GM12878 (cell line): ENCODE results near the gene CCSER1. TPM values are rescaled to one million over a fixed set of nuclear protein-coding genes. Genes with fewer than 3 reads are reported as not detected.

Experiments
- ATAC-seq: fragments of 200-7000 bp; cut with Tn5 transposase; 3 replicates; pipeline ENCODE4 v1.9.1; 2020; ENCODE audit warnings: mild to moderate bottlenecking, moderate library complexity
- BruUV-seq: library from RNA; stranded (reverse); fragments of 400-500 nt; replicated peaks from 2 replicates; lab custom pipeline; 2021; lab: Mats Ljungman, UMichigan
- CTCF ChIA-PET: fragments of 300-600 bp; sonication (Branson Sonifier 250); formaldehyde crosslinking; extraction: SDS; loops from one replicate; lab custom pipeline; 2021; ENCODE audit warnings: inconsistent platforms; lab: Yijun Ruan, JAX
- POLR2A ChIA-PET: fragments of 350-600 bp; formaldehyde crosslinking; extraction: SDS; loops from one replicate; lab custom pipeline; 2021; ENCODE audit warnings: inconsistent platforms; lab: Charles Lee
- RAD21 ChIA-PET: fragments of 300-600 bp; sonication (Branson Sonifier 250); formaldehyde crosslinking; loops from one replicate; lab custom pipeline; 2023; ENCODE audit warnings: antibody characterized with exemption; ENCODE audit not compliant: unreplicated experiment; lab: Charles Lee
- SMC1A ChIA-PET: fragments of 300-600 bp; sonication (Branson Sonifier 250); formaldehyde crosslinking; loops from one replicate; lab custom pipeline; 2023; ENCODE audit not compliant: unreplicated experiment, uncharacterized antibody; lab: Charles Lee
- DNase-seq: peaks from one replicate; pipeline ENCODE4 v3.0.0-alpha.2; 2011; ENCODE audit warnings: low read depth, low spot score
- FAIRE-seq: peaks from 3 replicates; lab custom pipeline; 2011; peaks lifted over from hg19 to GRCh38; lab: Jason Lieb, UNC
- H2AFZ ChIP-seq: 2 replicates; pipeline ENCODE4 v1.6.0; 2011; ENCODE audit warnings: low read depth, low read length, control low read depth; ENCODE audit not compliant: control insufficient read depth
- H3K27ac ChIP-seq: 2 replicates; pipeline ENCODE4 v1.5.1; 2011; ENCODE audit warnings: control low read depth; ENCODE audit not compliant: control insufficient read depth, insufficient read depth
- H3K27me3 ChIP-seq, 2 experiments: replicated peaks in 1 of 2; 2 replicates each; pipeline versions ENCODE4 v1.6.0 to v1.6.1; 2011; ENCODE audit warnings: low read length in 1 of 2; ENCODE audit not compliant: control insufficient read depth in 2 of 2, insufficient read depth in 2 of 2
- H3K36me3 ChIP-seq, 2 experiments: 2 replicates each; pipeline ENCODE4 v1.5.1; 2011; ENCODE audit warnings: low read length in 1 of 2; ENCODE audit not compliant: control insufficient read depth in 2 of 2, insufficient read depth in 2 of 2
- H3K4me1 ChIP-seq: 2 replicates; pipeline ENCODE4 v1.6.1; 2011; ENCODE audit warnings: mild to moderate bottlenecking, low read length, moderate library complexity, mixed read lengths; ENCODE audit not compliant: control insufficient read depth, insufficient read depth
- H3K4me2 ChIP-seq: 2 replicates; pipeline ENCODE4 v1.6.0; 2011; ENCODE audit warnings: control low read depth; ENCODE audit not compliant: control insufficient read depth, insufficient read depth
- H3K4me3 ChIP-seq: fragments of 200-600 bp; sonication (generic); 2 replicates; pipeline ENCODE4 v1.5.1; 2016
- H3K79me2 ChIP-seq: 2 replicates; pipeline ENCODE4 v1.6.0; 2011; ENCODE audit warnings: low read length; ENCODE audit not compliant: control insufficient read depth, insufficient read depth
- H3K9ac ChIP-seq: 2 replicates; pipeline ENCODE4 v1.8.0; 2011; ENCODE audit warnings: low read length, control low read depth, mixed read lengths; ENCODE audit not compliant: control insufficient read depth, insufficient read depth
- H3K9me3 ChIP-seq: replicated peaks from 3 replicates; pipeline ENCODE4 v1.5.1; 2011; ENCODE audit warnings: mild to moderate bottlenecking, low read length; ENCODE audit not compliant: control insufficient read depth, insufficient read depth
- H4K20me1 ChIP-seq: 2 replicates; pipeline ENCODE4 v1.6.0; 2011; ENCODE audit not compliant: control insufficient read depth, insufficient read depth
- BCLAF1 ChIP-seq: fragments of 450-650 bp; IDR thresholded peaks from 2 replicates; pipeline ENCODE4 v1.6.1; 2017; ENCODE audit warnings: antibody characterized with exemption, mild to moderate bottlenecking, moderate library complexity
- CREM ChIP-seq: IDR thresholded peaks from 2 replicates; pipeline ENCODE4 v1.6.1; 2014; ENCODE audit warnings: antibody characterized with exemption, low read depth
- IKZF1 ChIP-seq: fragments of 450-650 bp; conservative IDR thresholded peaks from 2 replicates; pipeline ENCODE4 v1.6.1; 2017; ENCODE audit warnings: antibody characterized with exemption, mild to moderate bottlenecking
- NR2C1 ChIP-seq: fragments of 450-650 bp; IDR thresholded peaks from 2 replicates; pipeline ENCODE4 v1.6.1; 2017; ENCODE audit warnings: antibody characterized with exemption, mild to moderate bottlenecking, moderate library complexity
- RAD51 ChIP-seq: fragments of 450-650 bp; IDR thresholded peaks from 2 replicates; pipeline ENCODE4 v1.6.1; 2016; ENCODE audit warnings: moderate library complexity, mild to moderate bottlenecking, inconsistent platforms
- SKIL ChIP-seq: fragments of 450-650 bp; IDR thresholded peaks from 2 replicates; pipeline ENCODE4 v1.6.1; 2017; ENCODE audit warnings: mild to moderate bottlenecking, low read depth, inconsistent platforms; ENCODE audit not compliant: poor library complexity, severe bottlenecking
- TCF12 ChIP-seq: IDR thresholded peaks from 2 replicates; pipeline ENCODE4 v1.6.1; 2011; ENCODE audit warnings: low read depth, mild to moderate bottlenecking, low read length
- USF1 ChIP-seq: IDR thresholded peaks from 2 replicates; pipeline ENCODE4 v1.6.1; 2011; ENCODE audit warnings: borderline replicate concordance, low read depth, mild to moderate bottlenecking, moderate library complexity, mixed read lengths, low read length; ENCODE audit not compliant: insufficient read depth; ENCODE audit errors: extremely low read length
- ZBTB33 ChIP-seq: fragments of 450-650 bp; IDR thresholded peaks from 2 replicates; pipeline ENCODE4 v1.6.1; 2017; ENCODE audit warnings: mild to moderate bottlenecking
- ZBTB4 ChIP-seq: fragments of 450-650 bp; formaldehyde crosslinking; IDR thresholded peaks from 2 replicates; pipeline ENCODE4 v1.4.0; 2022; ENCODE audit warnings: mild to moderate bottlenecking, moderate library complexity
- WGBS: methylation state at CpG from one replicate; pipeline ENCODE4 v1.1.6; 2016; ENCODE audit warnings: low lambda C conversion rate; ENCODE audit not compliant: insufficient replicate concordance, insufficient coverage; ENCODE audit errors: missing lambda C conversion rate; 5-methylcytosine and 5-hydroxymethylcytosine counted together
- in situ Hi-C: fragments of 300-500 bp; cut with MboI; formaldehyde crosslinking; loops from 9 replicates; pipeline ENCODE4 v1.14.3; 2018; ENCODE audit warnings: mixed read lengths
- intact Hi-C: fragments of 100-400 bp; cut with micrococcal nuclease; formaldehyde crosslinking; loops from one replicate; pipeline ENCODE4 v1.14.2; 2022; ENCODE audit not compliant: unreplicated experiment
- polyA plus RNA-seq, 11 experiments: library from polyadenylated mRNA; depleted of rRNA in 4 of 11; unstranded in 6 of 11; stranded (reverse) in 5 of 11; fragments of >200 nt; fragmentation: Nextera tagmentation in 4 of 11; fragmentation: Illumina TruSeq in 1 of 11; extraction: Ambion mirVana in 4 of 11; extraction: Trizol in 1 of 11; gene quantifications; 1 replicate in 1 of 11; 2 replicates in 10 of 11; pipeline versions ENCODE4 v1.2.1 to v1.2.3, GENCODE V29; 2011 to 2016; ENCODE audit warnings: inconsistent platforms in 2 of 11, missing spikeins in 2 of 11, low read depth in 1 of 11
- total RNA-seq, 4 experiments: library from RNA; depleted of rRNA in 3 of 4; stranded (reverse); fragments of >200 nt in 3 of 4; fragmentation: Illumina TruSeq in 1 of 4; extraction: Trizol in 1 of 4; gene quantifications; 2 replicates each; pipeline versions ENCODE4 v1.2.1 to v1.2.3, GENCODE V29; 2013 to 2021

Gene CCSER1
- total and polyA plus RNA-seq, 10 of the 15 experiments (the other 5 are each of a cell fraction or from before 2014, with no cell fraction given) = 0.22 to 2.7 (median 1.0) TPM

- ATAC-seq = no peak
- H4K20me1 ChIP-seq = no peaks in the 10 kb centered on the region
- no peaks in the 10 kb centered on the region for H3K79me2 ChIP-seq
- SMC1A ChIA-PET = no interaction called here
- no peaks in the 10 kb centered on the region for H3K27me3 ChIP-seq
- no peak overlapping the region for H3K27ac ChIP-seq
- intact Hi-C loops (no loop called here), in situ Hi-C loops (no loop called here)
- H3K4me3 ChIP-seq = no peak overlapping the region
- no peaks in the 10 kb centered on the region for H3K9me3 ChIP-seq
- no TSS peak for BruUV-seq
- 25% methylated on average over 3 of the region's 3 CpGs for WGBS
- no peak overlapping the region for H3K4me2 ChIP-seq
- FAIRE-seq = no peak
- H3K9ac ChIP-seq = no peak overlapping the region
- RAD21 ChIA-PET = no interaction called here
- no peaks in the 10 kb centered on the region for H3K36me3 ChIP-seq
- CTCF ChIA-PET = no interaction called here
- DNase-seq = no peak
- H2AFZ ChIP-seq = no peak overlapping the region
- POLR2A ChIA-PET = no interaction called here
- no peaks in the 10 kb centered on the region for H3K4me1 ChIP-seq
- no peak for TF ChIP-seq NR2C1
- TF ChIP-seq ZBTB33 = no peak
- TF ChIP-seq RAD51 = no peak
- TF ChIP-seq USF1 = no peak
- no peak for TF ChIP-seq IKZF1
- TF ChIP-seq BCLAF1 = no peak
- TF ChIP-seq CREM = no peak
- TF ChIP-seq TCF12 = no peak
- TF ChIP-seq ZBTB4 (CRISPR knock-in tag) = no peak
- TF ChIP-seq SKIL = no peak
Measured at GRCh38 chr4:90660672-90661071, 533.5 kb downstream of the CCSER1 start.
